Ovary (tissue), 3 donors: Measurements from ENCODE around the gene MRPL30.

Experiments
- CTCF ChIP-seq, 3 donors: fragments of 450-650 bp in 2 of 3; fragments of 200-600 bp in 1 of 3; IDR thresholded peaks; one replicate each; pipeline versions ENCODE4 v1.5.1 to v1.8.0; 2016 to 2022; ENCODE audit warnings: antibody characterized with exemption in 3 of 3, mild to moderate bottlenecking in 1 of 3
- EP300 ChIP-seq: sonication (generic); formaldehyde crosslinking; IDR thresholded peaks from one replicate; pipeline ENCODE4 v1.6.1; 2017; ENCODE audit warnings: antibody characterized with exemption
- POLR2A ChIP-seq: fragments of 450-650 bp; IDR thresholded peaks from one replicate; pipeline ENCODE4 v1.6.1; 2017; ENCODE audit warnings: antibody characterized with exemption, mild to moderate bottlenecking, moderate library complexity
- donor health status: DM: no; HTN: no; CAD: no.

- TF ChIP-seq CTCF (IDR thresholded peaks at IDR 0.05) (no peak), POLR2A (no peak), EP300 (no peak)
Observed at GRCh38 chr2:99238599-99238998, 57.6 kb downstream of the MRPL30 start.
